ENCODE data around the gene FIGNL1.
A peak's percentile ranks its signal among the peaks of the same experiment; 100 is the strongest.

The FIGNL1 gene

GRCh38 chr7:50449881-50450589 lies at the start of gene FIGNL1:
TSS of gene FIGNL1 (minus strand) at chr7:50450350. CDS start at chr7:50447287, 3,063 bp downstream.
- H3K4me1 ChIP-seq (ENCODE audit: insufficient read depth, low read length): peaks cover 3% of the 10 kb centered on the region
- peak within 1 kb of the TSS; percentile 72; the same call in 1 of the 2 replicates for H3K9ac ChIP-seq (ENCODE audit: low read depth, low read length)
- peaks cover 22% of the 10 kb centered on the region for H3K36me3 ChIP-seq (ENCODE audit: insufficient read depth, low read depth, low read length)
- H3K27me3 ChIP-seq (ENCODE audit: insufficient read depth, low read length): peaks cover 8% of the 10 kb centered on the region
- H3K27ac ChIP-seq (ENCODE audit: low read length): no peak within 1 kb of the TSS
- peak within 1 kb of the TSS; percentile 73 for H3K4me3 ChIP-seq (ENCODE audit: low read length)
- no peaks in the 10 kb centered on the region for H3K9me3 ChIP-seq (ENCODE audit: insufficient read depth, low read depth, low read length)

- Histone ChIP-seq H3K4me1 (ENCODE audit: insufficient read depth, low read length) (no peaks in the 10 kb centered on the region), H3K27me3 (ENCODE audit: insufficient read depth, low read length) (no peaks in the 10 kb centered on the region), H3K36me3 (ENCODE audit: insufficient read depth, low read depth, low read length) (no peaks in the 10 kb centered on the region), H3K4me3 (ENCODE audit: low read length) (no peak overlapping the region), H3K9ac (ENCODE audit: low read depth, low read length) (no peak overlapping the region), H3K9me3 (ENCODE audit: insufficient read depth, low read depth, low read length) (no peaks in the 10 kb centered on the region), H3K27ac (ENCODE audit: low read length) (no peak overlapping the region)
Measured at GRCh38 chr7:50499092-50499491, 48.9 kb upstream of the FIGNL1 start.

- Histone ChIP-seq H3K9ac (ENCODE audit: low read depth, low read length) (no peak overlapping the region), H3K27ac (ENCODE audit: low read length) (no peak overlapping the region), H3K9me3 (ENCODE audit: insufficient read depth, low read depth, low read length) (no peaks in the 10 kb centered on the region), H3K27me3 (ENCODE audit: insufficient read depth, low read length) (no peaks in the 10 kb centered on the region), H3K4me1 (ENCODE audit: insufficient read depth, low read length) (no peaks in the 10 kb centered on the region), H3K4me3 (ENCODE audit: low read length) (no peak overlapping the region), H3K36me3 (ENCODE audit: insufficient read depth, low read depth, low read length) (no peaks in the 10 kb centered on the region)
Measured at GRCh38 chr7:50497968-50498367, 47.8 kb upstream of the FIGNL1 start.

- H3K36me3 ChIP-seq (ENCODE audit: insufficient read depth, low read depth, low read length): no peaks in the 10 kb centered on the region
- H3K27me3 ChIP-seq (ENCODE audit: insufficient read depth, low read length): no peaks in the 10 kb centered on the region
- H3K27ac ChIP-seq (ENCODE audit: low read length): no peak overlapping the region
- H3K9ac ChIP-seq (ENCODE audit: low read depth, low read length): no peak overlapping the region
- H3K4me3 ChIP-seq (ENCODE audit: low read length): no peak overlapping the region
- no peaks in the 10 kb centered on the region for H3K4me1 ChIP-seq (ENCODE audit: insufficient read depth, low read length)
- no peaks in the 10 kb centered on the region for H3K9me3 ChIP-seq (ENCODE audit: insufficient read depth, low read depth, low read length)
Measured at GRCh38 chr7:50497068-50497642, 47.0 kb upstream of the FIGNL1 start.

GRCh38 chr7:50496569-50496968 lies 46.4 kb upstream of the FIGNL1 start:
- H3K27ac ChIP-seq (ENCODE audit: low read length): no peak overlapping the region
- no peaks in the 10 kb centered on the region for H3K27me3 ChIP-seq (ENCODE audit: insufficient read depth, low read length)
- H3K9ac ChIP-seq (ENCODE audit: low read depth, low read length): no peak overlapping the region
- no peaks in the 10 kb centered on the region for H3K4me1 ChIP-seq (ENCODE audit: insufficient read depth, low read length)
- no peak overlapping the region for H3K4me3 ChIP-seq (ENCODE audit: low read length)
- no peaks in the 10 kb centered on the region for H3K36me3 ChIP-seq (ENCODE audit: insufficient read depth, low read depth, low read length)
- H3K9me3 ChIP-seq (ENCODE audit: insufficient read depth, low read depth, low read length): no peaks in the 10 kb centered on the region

- H3K4me3 ChIP-seq (ENCODE audit: low read length): no peak overlapping the region
- H3K36me3 ChIP-seq (ENCODE audit: insufficient read depth, low read depth, low read length): no peaks in the 10 kb centered on the region
- no peak overlapping the region for H3K27ac ChIP-seq (ENCODE audit: low read length)
- H3K9ac ChIP-seq (ENCODE audit: low read depth, low read length): no peak overlapping the region
- H3K27me3 ChIP-seq (ENCODE audit: insufficient read depth, low read length): no peaks in the 10 kb centered on the region
- H3K4me1 ChIP-seq (ENCODE audit: insufficient read depth, low read length): no peaks in the 10 kb centered on the region
- no peaks in the 10 kb centered on the region; the same call in 1 of the 2 replicates for H3K9me3 ChIP-seq (ENCODE audit: insufficient read depth, low read depth, low read length)
Measured at GRCh38 chr7:50495746-50496145, 45.6 kb upstream of the FIGNL1 start.

- no peaks in the 10 kb centered on the region for H3K27me3 ChIP-seq (ENCODE audit: insufficient read depth, low read length)
- no peaks in the 10 kb centered on the region for H3K36me3 ChIP-seq (ENCODE audit: insufficient read depth, low read depth, low read length)
- H3K9me3 ChIP-seq (ENCODE audit: insufficient read depth, low read depth, low read length): peaks cover 18% of the 10 kb centered on the region
- H3K9ac ChIP-seq (ENCODE audit: low read depth, low read length): no peak overlapping the region
- H3K27ac ChIP-seq (ENCODE audit: low read length): no peak overlapping the region
- H3K4me3 ChIP-seq (ENCODE audit: low read length): no peak overlapping the region
- no peaks in the 10 kb centered on the region for H3K4me1 ChIP-seq (ENCODE audit: insufficient read depth, low read length)
Measured at GRCh38 chr7:50492770-50493519, 42.8 kb upstream of the FIGNL1 start.

- Histone ChIP-seq H3K9ac (ENCODE audit: low read depth, low read length) (no peak overlapping the region), H3K27me3 (ENCODE audit: insufficient read depth, low read length) (no peaks in the 10 kb centered on the region), H3K9me3 (ENCODE audit: insufficient read depth, low read depth, low read length) (peaks cover 25% of the 10 kb centered on the region), H3K4me1 (ENCODE audit: insufficient read depth, low read length) (no peaks in the 10 kb centered on the region), H3K27ac (ENCODE audit: low read length) (no peak overlapping the region), H3K36me3 (ENCODE audit: insufficient read depth, low read depth, low read length) (no peaks in the 10 kb centered on the region), H3K4me3 (ENCODE audit: low read length) (no peak overlapping the region)
Measured at GRCh38 chr7:50491943-50492342, 41.8 kb upstream of the FIGNL1 start.

GRCh38 chr7:50491209-50491608 lies 41.1 kb upstream of the FIGNL1 start:
- no peaks in the 10 kb centered on the region for H3K27me3 ChIP-seq (ENCODE audit: insufficient read depth, low read length)
- H3K36me3 ChIP-seq (ENCODE audit: insufficient read depth, low read depth, low read length): no peaks in the 10 kb centered on the region
- no peak overlapping the region for H3K27ac ChIP-seq (ENCODE audit: low read length)

GRCh38 chr7:50488379-50488778 lies 38.2 kb upstream of the FIGNL1 start:
- Histone ChIP-seq H3K4me3 (ENCODE audit: low read length) (no peak overlapping the region), H3K36me3 (ENCODE audit: insufficient read depth, low read depth, low read length) (no peaks in the 10 kb centered on the region), H3K9me3 (ENCODE audit: insufficient read depth, low read depth, low read length) (peaks cover 25% of the 10 kb centered on the region), H3K4me1 (ENCODE audit: insufficient read depth, low read length) (no peaks in the 10 kb centered on the region), H3K27ac (ENCODE audit: low read length) (no peak overlapping the region), H3K9ac (ENCODE audit: low read depth, low read length) (no peak overlapping the region), H3K27me3 (ENCODE audit: insufficient read depth, low read length) (no peaks in the 10 kb centered on the region)

More at GRCh38 chr7:50491209-50491608, 41.1 kb upstream of the FIGNL1 start:
- no peaks in the 10 kb centered on the region for H3K4me1 ChIP-seq (ENCODE audit: insufficient read depth, low read length)
- no peak overlapping the region for H3K9ac ChIP-seq (ENCODE audit: low read depth, low read length)
- H3K9me3 ChIP-seq (ENCODE audit: insufficient read depth, low read depth, low read length): peaks cover 25% of the 10 kb centered on the region
- H3K4me3 ChIP-seq (ENCODE audit: low read length): no peak overlapping the region

GRCh38 chr7:50486512-50486911 lies 36.4 kb upstream of the FIGNL1 start:
- H3K27me3 ChIP-seq (ENCODE audit: insufficient read depth, low read length): no peaks in the 10 kb centered on the region
- peaks cover 25% of the 10 kb centered on the region for H3K9me3 ChIP-seq (ENCODE audit: insufficient read depth, low read depth, low read length)
- no peak overlapping the region for H3K27ac ChIP-seq (ENCODE audit: low read length)
- H3K4me3 ChIP-seq (ENCODE audit: low read length): no peak overlapping the region
- H3K9ac ChIP-seq (ENCODE audit: low read depth, low read length): no peak overlapping the region
- H3K4me1 ChIP-seq (ENCODE audit: insufficient read depth, low read length): no peaks in the 10 kb centered on the region
- H3K36me3 ChIP-seq (ENCODE audit: insufficient read depth, low read depth, low read length): no peaks in the 10 kb centered on the region

- H3K9me3 ChIP-seq (ENCODE audit: insufficient read depth, low read depth, low read length): no peaks in the 10 kb centered on the region
- no peak overlapping the region for H3K27ac ChIP-seq (ENCODE audit: low read length)
- no peaks in the 10 kb centered on the region for H3K36me3 ChIP-seq (ENCODE audit: insufficient read depth, low read depth, low read length)
- no peak overlapping the region for H3K4me3 ChIP-seq (ENCODE audit: low read length)
- no peak overlapping the region for H3K9ac ChIP-seq (ENCODE audit: low read depth, low read length)
- H3K27me3 ChIP-seq (ENCODE audit: insufficient read depth, low read length): no peaks in the 10 kb centered on the region
- H3K4me1 ChIP-seq (ENCODE audit: insufficient read depth, low read length): no peaks in the 10 kb centered on the region
Measured at GRCh38 chr7:50481867-50482266, 31.7 kb upstream of the FIGNL1 start.
